Measurements from ENCODE around the gene SLC38A9.

- TF ChIP-seq CTCF (IDR thresholded peaks at IDR 0.05) (no peak), POLR2A (IDR thresholded peaks at IDR 0.05) (no peak)
These were observed 74.1 kb downstream of the SLC38A9 start for GRCh38 chr5:55638051-55638450.

All from prostate gland (tissue), 2 donors.